NCI-H187 (cell line): ENCODE results near the gene NUDC.
"Not testable (repeated sequence)": the region's sequence is repeated elsewhere in the genome, so short reads cannot be mapped to it uniquely, and the experiment has no call there.

Experiments used
- DNase-seq, 2 experiments: peaks; one replicate each; lab custom pipeline; 2025; lab: John Stamatoyannopoulos, UW

Gene NUDC

GRCh38 chr1:26989403-26990109, 68.0 kb downstream of the NUDC start:
- DNase-seq = not testable (repeated sequence)

- no peak for DNase-seq
These were observed 70.0 kb downstream of the NUDC start for GRCh38 chr1:26991310-26992116.

- DNase-seq = peak; percentile 28 to 32
These were observed 71.9 kb downstream of the NUDC start, which contains the start of gene TRNP1 for GRCh38 chr1:26993237-26994019. Gene TRNP1 (plus strand): TSS chr1:26993692. CDS start chr1:26993787, 95 bp downstream.

- no peak for DNase-seq
These were observed 72.7 kb downstream of the NUDC start for GRCh38 chr1:26994020-26994786.

- DNase-seq = peak; percentile 25 to 28
These were observed 73.4 kb downstream of the NUDC start for GRCh38 chr1:26994787-26995517.

GRCh38 chr1:26996024-26996423, 74.5 kb downstream of the NUDC start:
- no peak for DNase-seq
